ENCODE measurements around the gene ADAMTS17. TPM values are rescaled to one million over a fixed set of nuclear protein-coding genes. Genes with fewer than 3 reads are reported as not detected.

Gene ADAMTS17
- total and polyA plus RNA-seq, 5 donors from 2014 or later = 0.20 to 8.2 (median 0.67) TPM; not detected in 1

GRCh38 chr15:100120111-100120510 lies 221.7 kb downstream of the ADAMTS17 start:
- Mint-ChIP-seq H3K36me3 (peaks cover 37% of the 10 kb centered on the region), H3K4me3 (no peak overlapping the region), H3K9me3 (peaks cover 0 to 24% (median 5%) of the 10 kb centered on the region in 7 donors), H3K27me3 (no peaks in the 10 kb centered on the region), H3K4me1 (no peaks in the 10 kb centered on the region), H3K27ac (no peak overlapping the region)
- Histone ChIP-seq H3K27me3 (ENCODE audit: control insufficient read depth, insufficient read depth, low read length) (no peaks in the 10 kb centered on the region), H3K9me3 (ENCODE audit: control insufficient read depth in 2 of 2, low read length in 2 of 2) (peaks cover 15 to 20% of the 10 kb centered on the region in 2 experiments), H3K4me1 (ENCODE audit: control insufficient read depth, insufficient read depth, low read length, poor library complexity, severe bottlenecking) (no peaks in the 10 kb centered on the region), H3K4me3 (ENCODE audit: low read depth, low read length) (no peak overlapping the region), H3K36me3 (ENCODE audit: control insufficient read depth, insufficient read depth, low read length) (no peaks in the 10 kb centered on the region), H3K27ac (ENCODE audit: insufficient read depth, low read length, poor library complexity, severe bottlenecking) (no peak overlapping the region)
- DNase-seq (no peak), ATAC-seq (ENCODE audit: low read depth in 2 of 2) (no peak)

- Histone ChIP-seq H3K27me3 (ENCODE audit: control insufficient read depth, insufficient read depth, low read length) (no peaks in the 10 kb centered on the region), H3K4me3 (ENCODE audit: low read depth, low read length) (no peak overlapping the region), H3K27ac (ENCODE audit: insufficient read depth, low read length, poor library complexity, severe bottlenecking) (no peak overlapping the region), H3K4me1 (ENCODE audit: control insufficient read depth, insufficient read depth, low read length, poor library complexity, severe bottlenecking) (no peaks in the 10 kb centered on the region), H3K9me3 (ENCODE audit: control insufficient read depth in 2 of 2, low read length in 2 of 2) (peaks cover 15 to 20% of the 10 kb centered on the region in 2 experiments), H3K36me3 (ENCODE audit: control insufficient read depth, insufficient read depth, low read length) (no peaks in the 10 kb centered on the region)
- Mint-ChIP-seq H3K9me3 (peaks cover 0 to 24% (median 5%) of the 10 kb centered on the region in 7 donors), H3K4me3 (no peak overlapping the region), H3K4me1 (peaks cover 0 to 6% (median 0%) of the 10 kb centered on the region in 4 donors), H3K27me3 (no peaks in the 10 kb centered on the region), H3K27ac (no peak overlapping the region), H3K36me3 (peaks cover 27% of the 10 kb centered on the region)
- ATAC-seq (ENCODE audit: low read depth in 2 of 2) (no peak), DNase-seq (no peak)
These were observed 223.2 kb downstream of the ADAMTS17 start for GRCh38 chr15:100118546-100118945.

DNA sequence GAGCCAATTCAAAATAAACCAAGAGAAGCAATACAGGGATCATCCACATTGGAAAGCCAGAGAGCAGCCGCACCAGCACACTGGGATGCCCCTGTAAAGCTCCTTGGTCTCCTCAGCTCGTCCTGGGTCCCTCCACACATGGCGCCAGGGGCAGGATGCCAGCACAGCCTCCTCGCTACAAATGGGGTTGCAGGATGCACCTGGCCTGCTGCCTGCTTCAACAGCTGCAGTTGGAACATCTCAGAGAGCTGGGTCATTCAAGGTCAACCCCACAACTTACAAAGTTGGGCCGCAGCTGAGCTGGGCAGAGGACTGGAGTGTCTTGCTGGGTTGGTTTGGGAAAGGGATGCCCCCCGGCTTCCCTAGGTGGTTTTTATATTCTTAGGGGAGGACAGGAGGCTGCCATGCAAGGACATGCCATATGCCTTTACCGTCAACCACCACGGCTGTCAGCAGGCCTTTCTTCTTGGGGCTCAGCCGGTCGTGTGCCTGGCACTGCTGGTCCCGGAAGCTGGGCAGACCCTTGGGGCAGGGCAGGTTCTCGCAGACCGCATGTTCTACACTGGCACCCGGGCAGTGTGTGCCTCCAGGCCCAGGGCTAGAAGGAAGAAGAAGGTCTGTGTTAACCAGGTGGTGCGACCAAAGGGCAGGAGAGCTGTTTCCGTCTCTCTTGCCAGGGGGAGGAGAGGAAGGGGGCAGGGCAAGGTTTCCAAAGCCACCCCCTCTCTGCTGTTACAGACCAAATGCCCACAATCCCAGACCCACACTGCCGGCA lies 225.2 kb downstream of the ADAMTS17 start:
- H3K9me3 ChIP-seq (ENCODE audit: control insufficient read depth in 2 of 2, low read length in 2 of 2) = peaks cover 9 to 10% of the 10 kb centered on the region in 2 experiments
- DNase-seq (no peak), ATAC-seq (ENCODE audit: low read depth in 2 of 2) (no peak)
- peaks cover under 1% of the 10 kb centered on the region for H3K4me1 ChIP-seq (ENCODE audit: control insufficient read depth, insufficient read depth, low read length, poor library complexity, severe bottlenecking)
- H3K27me3 ChIP-seq (ENCODE audit: control insufficient read depth, insufficient read depth, low read length) = no peaks in the 10 kb centered on the region
- Mint-ChIP-seq H3K4me1 (peaks cover 4 to 19% (median 7%) of the 10 kb centered on the region in 4 donors), H3K27ac (no peak overlapping the region), H3K27me3 (no peaks in the 10 kb centered on the region), H3K36me3 (peaks cover 13% of the 10 kb centered on the region), H3K9me3 (peaks cover 0 to 10% (median 5%) of the 10 kb centered on the region in 7 donors), H3K4me3 (no peak overlapping the region)
- H3K27ac ChIP-seq (ENCODE audit: insufficient read depth, low read length, poor library complexity, severe bottlenecking) = no peak overlapping the region
- H3K4me3 ChIP-seq (ENCODE audit: low read depth, low read length) = no peak overlapping the region
- no peaks in the 10 kb centered on the region for H3K36me3 ChIP-seq (ENCODE audit: control insufficient read depth, insufficient read depth, low read length)

DNA sequence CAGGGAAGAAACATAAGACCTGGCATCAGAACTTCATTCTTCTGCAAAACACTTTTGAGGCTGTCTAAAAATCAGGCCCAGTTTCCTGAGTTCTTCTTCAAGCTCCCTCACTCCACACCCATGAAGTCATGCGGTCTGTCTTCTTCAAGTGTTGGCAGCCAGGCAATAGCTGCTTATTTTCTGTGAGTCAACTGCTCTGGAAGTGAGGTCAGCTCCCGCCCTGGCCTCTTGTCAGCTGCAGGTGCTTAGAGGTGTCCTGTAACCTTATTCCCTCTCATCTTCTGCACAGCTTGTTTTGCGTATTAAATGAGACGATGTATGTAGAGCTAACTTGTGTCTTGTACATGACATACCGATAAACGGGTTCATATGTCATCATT lies 226.1 kb downstream of the ADAMTS17 start:
- ATAC-seq (ENCODE audit: low read depth in 2 of 2) (no peak), DNase-seq (no peak)
- peaks cover 7% of the 10 kb centered on the region for H3K36me3 Mint-ChIP-seq
- no peak overlapping the region for H3K27ac Mint-ChIP-seq
- H3K27me3 ChIP-seq (ENCODE audit: control insufficient read depth, insufficient read depth, low read length) = no peaks in the 10 kb centered on the region
- peaks cover 0 to 10% (median 1%) of the 10 kb centered on the region in 7 donors for H3K9me3 Mint-ChIP-seq
- peaks cover 5% of the 10 kb centered on the region in 2 experiments for H3K9me3 ChIP-seq (ENCODE audit: control insufficient read depth in 2 of 2, low read length in 2 of 2)
- H3K27me3 Mint-ChIP-seq = no peaks in the 10 kb centered on the region
- H3K36me3 ChIP-seq (ENCODE audit: control insufficient read depth, insufficient read depth, low read length) = no peaks in the 10 kb centered on the region
- no peak overlapping the region for H3K4me3 Mint-ChIP-seq
- no peak overlapping the region for H3K27ac ChIP-seq (ENCODE audit: insufficient read depth, low read length, poor library complexity, severe bottlenecking)
- no peak overlapping the region for H3K4me3 ChIP-seq (ENCODE audit: low read depth, low read length)
- peaks cover 5 to 28% (median 12%) of the 10 kb centered on the region in 4 donors for H3K4me1 Mint-ChIP-seq
- peaks cover 9% of the 10 kb centered on the region for H3K4me1 ChIP-seq (ENCODE audit: control insufficient read depth, insufficient read depth, low read length, poor library complexity, severe bottlenecking)

GRCh38 chr15:100115066-100115710 lies 226.6 kb downstream of the ADAMTS17 start:
- no peaks in the 10 kb centered on the region for H3K36me3 ChIP-seq (ENCODE audit: control insufficient read depth, insufficient read depth, low read length)
- H3K4me3 ChIP-seq (ENCODE audit: low read depth, low read length) = no peak overlapping the region
- Mint-ChIP-seq H3K9me3 (peaks cover 0 to 10% (median 1%) of the 10 kb centered on the region in 7 donors), H3K4me3 (peak overlapping the region in 1 of 4 donors; percentile 7), H3K27me3 (no peaks in the 10 kb centered on the region), H3K27ac (peak overlapping the region in 1 of 3 donors; percentile 22), H3K36me3 (peaks cover 7% of the 10 kb centered on the region), H3K4me1 (peaks cover 5 to 33% (median 12%) of the 10 kb centered on the region in 4 donors)
- no peaks in the 10 kb centered on the region for H3K27me3 ChIP-seq (ENCODE audit: control insufficient read depth, insufficient read depth, low read length)
- H3K9me3 ChIP-seq (ENCODE audit: control insufficient read depth in 2 of 2, low read length in 2 of 2) = peaks cover 0 to under 1% of the 10 kb centered on the region in 2 experiments
- DNase-seq (no peak), ATAC-seq (ENCODE audit: low read depth in 2 of 2) (no peak)
- H3K27ac ChIP-seq (ENCODE audit: insufficient read depth, low read length, poor library complexity, severe bottlenecking) = no peak overlapping the region
- peaks cover 11% of the 10 kb centered on the region for H3K4me1 ChIP-seq (ENCODE audit: control insufficient read depth, insufficient read depth, low read length, poor library complexity, severe bottlenecking)

DNA sequence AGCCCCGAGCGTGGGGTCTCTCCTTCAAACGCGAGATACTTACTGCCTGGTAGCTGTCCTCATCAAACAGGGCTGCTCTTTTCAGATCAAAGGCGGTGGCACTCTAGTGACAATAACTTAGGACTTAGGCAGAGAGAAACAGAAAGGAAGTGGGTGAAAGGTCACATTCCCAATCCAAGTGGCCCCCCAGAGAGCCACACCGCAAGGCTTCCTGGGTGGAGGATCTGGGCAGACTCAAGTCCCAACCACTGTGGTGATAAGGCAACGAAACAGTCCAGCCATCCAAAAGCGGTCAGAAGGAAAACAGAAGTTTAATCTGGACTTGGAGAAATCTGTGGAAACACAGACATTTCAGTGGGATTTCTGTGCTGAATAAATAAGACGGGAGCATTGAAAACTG lies 227.2 kb downstream of the ADAMTS17 start:
- Mint-ChIP-seq H3K4me3 (no peak overlapping the region), H3K27ac (peak overlapping the region in 2 of 3 donors; percentile 22 to 67), H3K9me3 (peaks cover 0 to 6% (median 0%) of the 10 kb centered on the region in 7 donors), H3K36me3 (peaks cover 7% of the 10 kb centered on the region), H3K4me1 (peaks cover 5 to 33% (median 12%) of the 10 kb centered on the region in 4 donors), H3K27me3 (no peaks in the 10 kb centered on the region)
- Histone ChIP-seq H3K9me3 (ENCODE audit: control insufficient read depth in 2 of 2, low read length in 2 of 2) (no peaks in the 10 kb centered on the region), H3K4me1 (ENCODE audit: control insufficient read depth, insufficient read depth, low read length, poor library complexity, severe bottlenecking) (peaks cover 11% of the 10 kb centered on the region), H3K4me3 (ENCODE audit: low read depth, low read length) (no peak overlapping the region), H3K36me3 (ENCODE audit: control insufficient read depth, insufficient read depth, low read length) (no peaks in the 10 kb centered on the region), H3K27ac (ENCODE audit: insufficient read depth, low read length, poor library complexity, severe bottlenecking) (no peak overlapping the region), H3K27me3 (ENCODE audit: control insufficient read depth, insufficient read depth, low read length) (no peaks in the 10 kb centered on the region)
- no peak for ATAC-seq (ENCODE audit: low read depth in 2 of 2)
- DNase-seq = no peak

DNA sequence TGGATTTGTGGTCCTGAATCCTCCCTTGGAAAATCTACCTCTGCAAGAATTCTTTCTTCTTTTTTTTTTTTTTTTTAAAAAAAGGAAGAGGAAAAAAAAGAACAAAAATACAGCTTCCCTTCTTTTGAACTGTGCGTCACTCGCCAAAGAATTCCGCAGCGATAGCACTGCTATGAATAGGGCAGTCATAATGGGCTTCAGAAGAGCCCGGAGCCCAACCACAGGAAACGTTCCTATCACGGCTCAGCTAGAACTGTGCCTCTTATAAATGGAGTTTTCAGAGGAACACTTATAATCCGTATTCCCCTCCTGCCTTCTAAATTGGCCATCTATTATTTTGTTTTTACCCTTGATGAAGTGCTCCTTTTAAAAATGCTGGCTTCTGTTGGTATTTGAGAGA lies 227.7 kb downstream of the ADAMTS17 start:
- Mint-ChIP-seq H3K36me3 (peaks cover 7% of the 10 kb centered on the region), H3K9me3 (peaks cover 0 to 5% (median 0%) of the 10 kb centered on the region in 7 donors), H3K27me3 (no peaks in the 10 kb centered on the region), H3K4me3 (no peak overlapping the region), H3K27ac (peak overlapping the region in 1 of 3 donors; percentile 22), H3K4me1 (peaks cover 5 to 33% (median 12%) of the 10 kb centered on the region in 4 donors)
- H3K27ac ChIP-seq (ENCODE audit: insufficient read depth, low read length, poor library complexity, severe bottlenecking) = no peak overlapping the region
- H3K9me3 ChIP-seq (ENCODE audit: control insufficient read depth in 2 of 2, low read length in 2 of 2) = no peaks in the 10 kb centered on the region
- no peak overlapping the region for H3K4me3 ChIP-seq (ENCODE audit: low read depth, low read length)
- peaks cover 11% of the 10 kb centered on the region for H3K4me1 ChIP-seq (ENCODE audit: control insufficient read depth, insufficient read depth, low read length, poor library complexity, severe bottlenecking)
- H3K36me3 ChIP-seq (ENCODE audit: control insufficient read depth, insufficient read depth, low read length) = no peaks in the 10 kb centered on the region
- DNase-seq (no peak), ATAC-seq (ENCODE audit: low read depth in 2 of 2) (no peak)
- no peaks in the 10 kb centered on the region for H3K27me3 ChIP-seq (ENCODE audit: control insufficient read depth, insufficient read depth, low read length)

Data from CD4-positive, CD25-positive, alpha-beta regulatory T cell (primary cell).